Transverse colon (tissue), 4 donors: ENCODE measurements around the gene HADHB. TPM values are rescaled to one million over a fixed set of nuclear protein-coding genes. Genes with fewer than 3 reads are reported as not detected.

Experiments used
- DNase-seq: peaks from one replicate; pipeline ENCODE4 v3.0.0-alpha.2; 2019
- H3K27ac ChIP-seq, 4 donors: fragments of 200-600 bp; sonication (generic); 2 replicates each; pipeline ENCODE4 v1.5.1; 2016 to 2018; ENCODE audit warnings: inconsistent platforms in 4 of 4
- H3K27me3 ChIP-seq: fragments of 200-600 bp; sonication (generic); 2 replicates; pipeline ENCODE4 v1.5.1; 2017; ENCODE audit warnings: inconsistent platforms
- H3K36me3 ChIP-seq, 4 donors: fragments of 200-600 bp; sonication (generic); 2 replicates each; pipeline ENCODE4 v1.5.1; 2017 to 2019; ENCODE audit warnings: inconsistent platforms in 4 of 4
- H3K4me1 ChIP-seq, 4 donors: fragments of 200-600 bp; sonication (generic); 2 replicates each; pipeline ENCODE4 v1.5.1; 2017 to 2020; ENCODE audit warnings: inconsistent platforms in 4 of 4
- H3K4me3 ChIP-seq, 4 donors: fragments of 200-600 bp; sonication (generic); 1 replicate in 1 of 4; 2 replicates in 3 of 4; pipeline versions ENCODE4 v1.5.1 to v1.6.1; 2017 to 2019; ENCODE audit warnings: inconsistent platforms in 4 of 4
- H3K9me3 ChIP-seq, 2 donors: fragments of 200-600 bp; sonication (generic); 2 replicates each; pipeline ENCODE4 v1.5.1; 2017 to 2019; ENCODE audit warnings: inconsistent platforms in 2 of 2
- EP300 ChIP-seq: sonication (generic); formaldehyde crosslinking; IDR thresholded peaks from one replicate; pipeline ENCODE4 v1.6.1; 2017; ENCODE audit warnings: antibody characterized with exemption, low read depth
- POLR2A ChIP-seq: fragments of 450-650 bp; IDR thresholded peaks from one replicate; pipeline ENCODE4 v1.6.1; 2016; ENCODE audit warnings: antibody characterized with exemption, mild to moderate bottlenecking, moderate library complexity
- POLR2AphosphoS5 ChIP-seq, 3 donors: sonication (generic); formaldehyde crosslinking; IDR thresholded peaks; one replicate each; pipeline ENCODE4 v1.6.1; 2016; ENCODE audit warnings: antibody characterized with exemption in 3 of 3
- WGBS, 2 donors: methylation state at CpG; one replicate each; pipeline ENCODE4 v1.1.5; 2018; ENCODE audit warnings: low coverage in 1 of 2; 5-methylcytosine and 5-hydroxymethylcytosine counted together
- in situ Hi-C, 4 donors: fragments of 200-750 bp; cut with MboI; loops; one replicate each; pipeline versions ENCODE4 v1.15.0 to v1.15.1; 2017; ENCODE audit warnings: low sequenced_read_pairs in 3 of 4, low pct_ligation_motif_present in 1 of 4, low pct_unique_long_range_greater_than_20kb in 1 of 4
- intact Hi-C: fragments of 100-400 bp; cut with DNase I; formaldehyde crosslinking; loops from one replicate; pipeline ENCODE4 v1.15.1; 2023; ENCODE audit warnings: low total_unique reads
- total RNA-seq, 4 donors: library from RNA; depleted of rRNA; stranded (reverse); fragments of >200 nt; gene quantifications; one replicate each; pipeline ENCODE4 v1.1.0, GENCODE V29; 2016
- TF ChIP-seq, protein P1 (sequence below), 5 experiments: fragments of 200-600 bp in 3 of 5; fragments of 450-650 bp in 2 of 5; sonication (generic) in 3 of 5; IDR thresholded peaks; 1 replicate in 2 of 5; 2 replicates in 3 of 5; pipeline ENCODE4 v1.5.1; 2016 to 2017; ENCODE audit warnings: antibody characterized with exemption in 5 of 5, inconsistent platforms in 3 of 5, mild to moderate bottlenecking in 2 of 5, moderate library complexity in 1 of 5

Gene HADHB
- 100 to 1,000 TPM in 2 of 4 donors, 10 to 100 TPM in 2; 53.1 to 182 (median 133) TPM for total RNA-seq

DNA sequence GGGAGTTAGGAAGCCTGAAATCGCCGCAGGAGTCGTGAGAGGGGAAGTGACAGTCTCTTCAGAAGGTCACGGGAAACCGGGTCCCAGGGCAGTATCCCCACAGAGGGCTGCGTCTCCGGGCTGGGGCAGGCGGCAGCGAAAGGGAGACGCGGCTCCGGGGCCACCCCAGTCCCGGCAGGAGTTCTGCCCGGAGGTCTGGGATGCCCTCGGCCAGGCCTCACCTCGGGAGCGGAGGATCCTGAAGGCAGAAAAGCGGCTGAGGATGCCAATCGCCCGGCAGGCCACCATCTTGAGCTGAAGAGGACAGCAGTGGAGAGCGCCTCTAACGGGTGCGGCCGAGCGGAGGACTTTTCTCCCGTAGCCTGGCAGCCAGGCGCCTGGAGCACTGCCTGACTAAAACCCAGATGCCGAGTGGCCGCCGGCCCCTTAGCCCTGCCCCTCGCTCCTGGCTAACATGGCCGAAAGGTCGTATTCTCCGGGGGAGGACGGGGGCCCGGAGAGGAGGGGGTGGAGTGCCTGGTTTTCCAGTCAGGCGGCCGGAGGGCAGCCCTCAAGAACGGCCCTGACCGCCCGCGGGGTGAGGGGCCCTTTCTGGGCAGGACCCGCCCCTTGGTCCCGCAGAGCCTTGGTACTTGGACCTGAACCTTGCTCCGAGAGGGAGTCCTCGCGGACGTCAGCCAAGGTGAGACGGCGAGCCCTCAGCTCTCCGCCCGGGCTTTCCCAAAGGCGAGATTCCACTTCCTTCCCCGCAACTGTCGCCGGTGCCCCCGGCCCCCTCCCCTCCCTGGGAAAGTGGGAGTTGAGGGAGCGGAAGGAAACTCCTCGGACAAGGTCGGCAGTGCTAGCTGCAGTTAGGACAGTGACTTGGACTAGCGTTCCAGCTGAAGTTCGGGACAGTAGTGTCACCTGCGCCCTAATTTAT, at the start of gene HADHB, which contains the start of gene HADHA:
Gene HADHB, plus strand, starts transcription at position 631 of the 922 bp plus-strand sequence. CDS start 9,316 bp downstream, outside the sequence.
Gene HADHA, minus strand, starts transcription at position 324 of the 922 bp plus-strand sequence. Its CDS starts 36 bp downstream, at position 288.
- H3K4me1 ChIP-seq = peaks cover 21 to 69% (median 49%) of the 10 kb centered on the region in 4 donors
- 0 to 1% methylated on average over 1 to 39 of the region's 63 CpGs for WGBS, 2 donors

DNA sequence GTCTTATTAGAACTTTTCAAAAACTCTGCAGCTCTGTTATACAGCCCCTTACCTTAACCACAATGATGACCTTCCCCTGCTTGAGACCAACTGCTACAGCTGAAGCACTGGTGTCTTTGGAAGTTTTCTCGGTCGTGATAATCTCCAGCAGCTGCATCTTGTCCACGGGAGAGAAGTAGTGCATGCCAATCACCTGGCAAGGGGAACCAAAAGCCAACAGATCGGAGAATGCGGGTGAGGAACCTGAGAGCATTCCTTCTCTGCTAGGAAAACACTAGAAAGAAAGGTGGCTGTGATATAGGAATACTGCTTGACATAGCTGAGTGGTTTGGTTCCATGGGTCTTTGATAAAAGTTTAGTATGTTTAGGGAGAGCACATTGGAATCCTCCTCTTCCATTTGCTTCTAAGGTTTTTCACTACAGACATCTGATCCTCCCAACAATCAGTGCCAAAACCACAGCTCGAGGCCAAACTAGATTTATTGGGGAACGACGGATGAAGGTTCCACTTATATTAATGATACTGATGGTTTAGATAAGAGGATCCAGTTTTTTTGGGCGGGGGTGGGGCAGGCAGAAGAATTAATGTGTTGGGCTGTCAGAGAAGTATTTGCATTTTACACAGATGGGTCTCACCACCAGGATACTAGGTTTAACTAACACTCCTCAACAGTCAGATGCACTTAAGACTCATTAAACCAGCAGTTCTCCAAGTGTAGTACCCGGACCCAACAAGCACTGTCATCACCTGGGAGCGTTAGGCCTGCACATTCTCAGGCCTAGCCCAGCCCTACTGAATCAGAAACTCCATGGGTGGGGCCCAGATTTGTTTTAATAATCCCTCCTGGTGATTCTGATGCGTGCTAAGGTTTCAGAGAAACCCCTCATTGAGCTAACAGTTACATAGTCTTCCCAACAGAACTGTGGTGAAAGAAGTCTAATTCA, 49.4 kb upstream of the HADHB start:
- H3K36me3 ChIP-seq = peaks cover 0 to 51% (median 20%) of the 10 kb centered on the region in 4 donors

More for the DNA sequence above, at the start of gene HADHB, which contains the start of gene HADHA:
- Histone ChIP-seq H3K36me3 (no peaks in the 10 kb centered on the region), H3K27ac (peak within 1 kb of the TSS; percentile 86 to 97 (median 92)), H3K9me3 (no peaks in the 10 kb centered on the region), H3K4me3 (peak within 1 kb of the TSS; percentile 73 to 90 (median 78)), H3K27me3 (no peaks in the 10 kb centered on the region)
- intact Hi-C loops (loop anchor here (2.0 kb wide), 1 partner anchor 54 kb away; no protein-coding TSS in a partner anchor), in situ Hi-C loops (loop anchor here in 1 of 4 donors (25.0 kb wide), 1 partner anchor 93 kb away; the partner anchor contains the start of genes ADGRF3 and SELENOI)
- peak; percentile 94 for DNase-seq
- TF ChIP-seq, protein P1, sequence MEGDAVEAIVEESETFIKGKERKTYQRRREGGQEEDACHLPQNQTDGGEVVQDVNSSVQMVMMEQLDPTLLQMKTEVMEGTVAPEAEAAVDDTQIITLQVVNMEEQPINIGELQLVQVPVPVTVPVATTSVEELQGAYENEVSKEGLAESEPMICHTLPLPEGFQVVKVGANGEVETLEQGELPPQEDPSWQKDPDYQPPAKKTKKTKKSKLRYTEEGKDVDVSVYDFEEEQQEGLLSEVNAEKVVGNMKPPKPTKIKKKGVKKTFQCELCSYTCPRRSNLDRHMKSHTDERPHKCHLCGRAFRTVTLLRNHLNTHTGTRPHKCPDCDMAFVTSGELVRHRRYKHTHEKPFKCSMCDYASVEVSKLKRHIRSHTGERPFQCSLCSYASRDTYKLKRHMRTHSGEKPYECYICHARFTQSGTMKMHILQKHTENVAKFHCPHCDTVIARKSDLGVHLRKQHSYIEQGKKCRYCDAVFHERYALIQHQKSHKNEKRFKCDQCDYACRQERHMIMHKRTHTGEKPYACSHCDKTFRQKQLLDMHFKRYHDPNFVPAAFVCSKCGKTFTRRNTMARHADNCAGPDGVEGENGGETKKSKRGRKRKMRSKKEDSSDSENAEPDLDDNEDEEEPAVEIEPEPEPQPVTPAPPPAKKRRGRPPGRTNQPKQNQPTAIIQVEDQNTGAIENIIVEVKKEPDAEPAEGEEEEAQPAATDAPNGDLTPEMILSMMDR (IDR thresholded peaks at IDR 0.05) = peak in 3 of 5 experiments; percentile 16 to 53 (median 46)
- peak; percentile 91 for TF ChIP-seq POLR2A
- peak; percentile 83 to 94 (median 87) for TF ChIP-seq POLR2AphosphoS5 (IDR thresholded peaks at IDR 0.05)
- peak; percentile 29 for TF ChIP-seq EP300

DNA sequence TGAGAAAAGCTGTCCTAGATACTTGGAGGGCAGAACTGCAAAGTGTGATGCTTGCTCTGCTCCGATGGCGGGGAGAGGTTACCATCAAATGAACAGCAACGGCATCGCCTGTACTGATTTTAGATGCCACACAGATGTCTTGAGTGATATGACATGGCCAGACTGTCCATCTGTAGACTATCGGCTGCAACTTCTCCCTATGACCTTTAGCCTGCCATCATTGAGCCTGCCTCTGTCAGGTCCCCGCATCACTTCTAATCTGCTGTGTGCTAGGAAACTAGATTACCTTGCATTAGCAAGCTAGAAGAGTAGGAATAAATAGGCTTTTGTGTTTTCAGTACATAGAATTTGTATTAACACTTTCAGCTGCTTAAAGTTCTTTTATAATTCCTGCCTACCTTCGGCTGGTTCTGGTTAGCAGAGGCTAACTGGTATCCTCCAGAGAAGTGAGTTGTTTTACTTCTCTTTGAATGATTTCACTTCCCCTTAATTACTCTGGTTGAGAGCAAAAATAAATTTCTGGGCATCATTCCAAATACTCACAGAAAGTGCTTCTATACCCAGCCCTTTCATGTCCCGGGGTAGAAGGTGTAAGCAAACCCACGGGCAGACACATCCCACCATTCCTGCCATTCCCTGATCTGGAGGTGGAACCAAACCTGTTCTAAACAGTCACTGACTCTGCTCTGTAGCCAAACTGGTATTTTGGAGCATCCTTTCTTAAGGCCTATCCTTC, 47.9 kb upstream of the HADHB start:
- H3K36me3 ChIP-seq = peaks cover 0 to 61% (median 26%) of the 10 kb centered on the region in 4 donors
- intact Hi-C loops = no loop called here

More for the DNA sequence above, 49.4 kb upstream of the HADHB start:
- Histone ChIP-seq H3K27ac (no peak overlapping the region), H3K9me3 (no peaks in the 10 kb centered on the region), H3K4me1 (peaks cover 0 to 7% (median 3%) of the 10 kb centered on the region in 4 donors), H3K4me3 (no peak overlapping the region), H3K27me3 (no peaks in the 10 kb centered on the region)
- intact Hi-C loops = no loop called here
- TF ChIP-seq POLR2A = no peak
- no peak for TF ChIP-seq EP300
- no peak for TF ChIP-seq POLR2AphosphoS5 (IDR thresholded peaks at IDR 0.05)
- TF ChIP-seq, protein P1 (IDR thresholded peaks at IDR 0.05) = no peak
- no peak for DNase-seq
- 84 to 87% methylated on average over 5 to 12 of the region's 12 CpGs for WGBS, 2 donors
- in situ Hi-C loops = no loop called here

More for the DNA sequence above, 47.9 kb upstream of the HADHB start:
- TF ChIP-seq, protein P1 (IDR thresholded peaks at IDR 0.05) = no peak
- TF ChIP-seq EP300 = no peak
- TF ChIP-seq POLR2A = no peak
- no peaks in the 10 kb centered on the region for H3K27me3 ChIP-seq
- no peaks in the 10 kb centered on the region for H3K9me3 ChIP-seq
- in situ Hi-C loops = no loop called here
- H3K4me1 ChIP-seq = peaks cover 0 to 2% (median under 1%) of the 10 kb centered on the region in 4 donors
- no peak for DNase-seq
- no peak overlapping the region for H3K27ac ChIP-seq
- WGBS, 2 donors = 35 to 83% methylated on average over 3 to 9 of the region's 9 CpGs
- H3K4me3 ChIP-seq = no peak overlapping the region
